ENCODE measurements around the gene OVCA2.

Gene OVCA2

GRCh38 chr17:2054262-2054511, 12.4 kb downstream of the OVCA2 start:
- H3K4me3 ChIP-seq (replicated peaks; ENCODE audit: low read depth, low read length), result peak overlapping the region; percentile 81
- TF ChIP-seq CTCF (IDR thresholded peaks at IDR 0.05; ENCODE audit: low read depth, low read length, missing control alignments), result no peak
- no peak for DNase-seq (ENCODE audit: extremely low read depth, low read depth)

- DNase-seq (ENCODE audit: extremely low read depth, low read depth), result no peak
- peak; percentile 76 for TF ChIP-seq CTCF (IDR thresholded peaks at IDR 0.05; ENCODE audit: low read depth, low read length, missing control alignments)
- peak within 1 kb of the TSS; percentile 81 for H3K4me3 ChIP-seq (replicated peaks; ENCODE audit: low read depth, low read length)
Observed at GRCh38 chr17:2054512-2055291, 12.9 kb downstream of the OVCA2 start, which contains the start of gene HIC1. HIC1 (plus strand) TSS chr17:2055103; CDS start chr17:2056691, 1,588 bp downstream.

GRCh38 chr17:2055292-2056205, 13.7 kb downstream of the OVCA2 start:
- no peak for DNase-seq (ENCODE audit: extremely low read depth, low read depth)
- no peak for TF ChIP-seq CTCF (IDR thresholded peaks at IDR 0.05; ENCODE audit: low read depth, low read length, missing control alignments)
- peak overlapping the region; percentile 81 for H3K4me3 ChIP-seq (replicated peaks; ENCODE audit: low read depth, low read length)

- no peak for TF ChIP-seq CTCF (IDR thresholded peaks at IDR 0.05; ENCODE audit: low read depth, low read length, missing control alignments)
- no peak for DNase-seq (ENCODE audit: extremely low read depth, low read depth)
- H3K4me3 ChIP-seq (replicated peaks; ENCODE audit: low read depth, low read length), result peak overlapping the region; percentile 81
Observed at GRCh38 chr17:2056206-2057174, 14.7 kb downstream of the OVCA2 start.

GRCh38 chr17:2057175-2057759, 15.4 kb downstream of the OVCA2 start:
- H3K4me3 ChIP-seq (replicated peaks; ENCODE audit: low read depth, low read length), result peak overlapping the region; percentile 81
- TF ChIP-seq CTCF (IDR thresholded peaks at IDR 0.05; ENCODE audit: low read depth, low read length, missing control alignments), result no peak
- no peak for DNase-seq (ENCODE audit: extremely low read depth, low read depth)
